Mesenteric fat pad (tissue), 1 donor: ENCODE results near the gene MYBPC2. TPM values are rescaled to one million over a fixed set of nuclear protein-coding genes. Genes with fewer than 3 reads are reported as not detected.

Source experiments
- DNase-seq: peaks from one replicate; pipeline ENCODE4 v3.0.0-alpha.2; 2020; ENCODE audit warnings: low spot score
- total RNA-seq: library from RNA; stranded (reverse); fragmentation: NEBNext Ultra II Directional; extraction: Animal tissue kit (Norgen Biotek cat#: 25700); gene quantifications from one replicate; pipeline ENCODE4 v1.2.1, GENCODE V29; 2021
- donor health status: DM: yes; HTN: yes; CAD: no.

Gene MYBPC2
- total RNA-seq, 1 donor from 2014 or later, result not detected

DNA sequence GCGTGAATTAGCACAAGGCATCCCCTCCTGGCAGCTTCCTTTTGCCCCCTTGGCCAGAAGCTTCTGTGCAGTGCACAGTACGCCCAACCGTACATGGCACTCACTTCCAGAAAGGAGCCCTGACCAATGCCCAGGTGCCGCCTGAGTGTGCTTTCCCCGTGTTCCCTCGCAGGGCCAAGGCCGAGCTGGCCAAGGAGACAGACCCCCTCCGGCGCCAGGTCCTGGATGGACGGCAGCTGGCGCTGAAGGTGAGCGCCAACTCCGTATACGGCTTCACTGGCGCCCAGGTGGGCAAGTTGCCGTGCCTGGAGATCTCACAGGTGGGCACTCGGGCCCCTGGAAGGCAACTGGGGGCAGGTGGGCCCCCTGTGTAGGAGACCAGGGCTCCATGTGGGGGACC is 23.3 kb upstream of the MYBPC2 start:
- no peak for DNase-seq

DNA sequence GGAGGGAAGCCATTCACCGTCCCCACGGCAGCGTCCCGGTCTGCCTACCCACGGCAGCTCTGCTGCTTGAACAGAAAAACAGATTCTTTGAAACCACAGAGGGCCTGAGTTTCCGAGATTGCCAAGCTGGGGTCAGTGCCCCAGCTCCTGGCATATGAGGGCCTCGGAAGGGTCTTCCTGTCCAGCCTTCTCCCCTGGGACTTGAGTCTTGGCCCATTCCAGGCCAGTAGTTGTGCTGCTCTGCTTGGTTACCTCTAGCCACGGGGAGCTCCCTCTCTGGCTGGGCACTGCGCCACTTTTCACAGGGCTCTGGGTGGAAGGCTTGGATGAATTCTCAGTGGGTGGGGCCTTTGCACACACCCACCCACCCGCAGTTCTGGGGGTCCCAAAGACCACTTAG is 22.6 kb upstream of the MYBPC2 start:
- DNase-seq, result no peak

DNA sequence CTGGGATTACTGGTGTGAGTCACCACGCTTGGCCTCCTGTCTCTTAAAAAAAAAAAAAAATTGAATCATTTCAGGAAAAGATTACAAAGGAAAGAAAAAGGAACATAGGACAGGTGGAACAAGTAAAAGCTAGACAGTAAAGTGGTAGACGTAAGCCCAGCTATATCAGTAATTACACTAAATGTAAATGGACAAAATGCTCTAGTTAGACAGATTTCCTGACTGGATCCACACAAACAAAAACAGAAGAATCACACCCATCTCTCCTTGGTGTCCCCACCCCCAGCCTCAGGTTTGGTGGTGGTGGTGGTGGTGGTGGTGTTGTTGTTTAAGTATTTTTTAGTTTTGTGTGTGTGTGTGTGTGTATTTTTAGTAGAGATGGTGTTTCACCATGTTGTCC is 20.3 kb upstream of the MYBPC2 start:
- DNase-seq, result no peak

DNA sequence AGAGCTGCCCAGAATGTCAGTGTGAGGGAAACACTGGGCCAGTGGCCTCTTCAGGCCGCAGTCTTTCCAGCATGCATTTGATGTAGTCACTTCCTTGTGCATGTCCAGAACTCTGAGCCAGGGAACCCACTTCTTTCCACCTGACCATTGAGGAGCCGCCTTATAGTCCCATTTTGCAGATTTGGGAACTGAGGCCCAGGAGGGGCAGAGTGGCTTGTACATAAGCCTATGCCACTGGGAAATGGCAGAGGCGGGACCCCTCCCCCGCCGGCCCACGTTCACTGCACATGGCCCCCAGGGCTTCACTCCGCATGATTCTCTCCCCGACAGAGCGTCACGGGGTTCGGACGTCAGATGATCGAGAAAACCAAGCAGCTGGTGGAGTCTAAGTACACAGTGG is 19.6 kb upstream of the MYBPC2 start:
- no peak for DNase-seq

DNA sequence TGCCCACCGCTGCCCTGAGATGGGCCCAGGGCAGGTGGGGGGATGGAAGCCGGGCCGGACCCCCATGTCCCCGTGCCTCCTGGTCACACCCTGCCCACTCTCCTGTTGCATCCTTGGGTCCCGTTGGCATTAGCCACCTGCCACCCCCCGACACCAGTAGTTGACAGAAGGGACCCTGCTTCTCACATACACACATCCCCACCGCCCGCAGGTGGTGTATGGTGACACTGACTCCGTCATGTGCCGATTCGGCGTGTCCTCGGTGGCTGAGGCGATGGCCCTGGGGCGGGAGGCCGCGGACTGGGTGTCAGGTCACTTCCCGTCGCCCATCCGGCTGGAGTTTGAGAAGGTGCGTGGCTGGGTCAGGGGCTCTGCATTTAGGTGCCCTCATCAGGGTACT is 19.2 kb upstream of the MYBPC2 start:
- no peak for DNase-seq

DNA sequence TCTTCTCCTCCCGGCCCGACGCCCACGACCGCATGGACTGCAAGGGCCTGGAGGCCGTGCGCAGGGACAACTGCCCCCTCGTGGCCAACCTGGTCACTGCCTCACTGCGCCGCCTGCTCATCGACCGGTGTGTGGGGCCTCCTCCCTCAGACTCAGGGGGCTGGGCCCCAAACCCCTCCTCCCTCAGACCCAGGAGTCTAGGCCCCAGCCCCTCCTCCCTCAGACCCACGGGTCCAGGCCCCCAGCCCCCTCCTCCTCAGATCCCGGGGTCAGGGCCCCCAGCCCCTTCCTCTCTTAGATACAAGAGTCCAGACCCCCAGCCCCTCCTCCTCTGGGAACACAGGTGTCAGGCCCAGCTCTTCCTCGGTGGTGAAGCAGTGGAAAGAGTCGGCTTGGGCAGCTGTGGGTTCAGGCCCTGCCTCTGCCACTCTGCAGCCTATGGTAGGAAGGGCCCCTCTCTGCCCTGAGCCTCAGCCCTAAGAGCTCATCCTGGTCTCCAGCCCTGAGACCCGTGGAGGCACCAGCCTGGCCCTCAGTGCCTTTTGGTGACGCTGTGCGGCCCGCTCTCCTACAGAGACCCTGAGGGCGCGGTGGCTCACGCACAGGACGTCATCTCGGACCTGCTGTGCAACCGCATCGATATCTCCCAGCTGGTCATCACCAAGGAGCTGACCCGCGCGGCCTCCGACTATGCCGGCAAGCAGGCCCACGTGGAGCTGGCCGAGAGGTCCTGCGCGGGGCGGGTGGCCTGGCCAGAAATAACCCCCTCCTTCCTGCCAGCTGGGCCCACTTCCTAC is 17.6 kb upstream of the MYBPC2 start:
- DNase-seq, result no peak

DNA sequence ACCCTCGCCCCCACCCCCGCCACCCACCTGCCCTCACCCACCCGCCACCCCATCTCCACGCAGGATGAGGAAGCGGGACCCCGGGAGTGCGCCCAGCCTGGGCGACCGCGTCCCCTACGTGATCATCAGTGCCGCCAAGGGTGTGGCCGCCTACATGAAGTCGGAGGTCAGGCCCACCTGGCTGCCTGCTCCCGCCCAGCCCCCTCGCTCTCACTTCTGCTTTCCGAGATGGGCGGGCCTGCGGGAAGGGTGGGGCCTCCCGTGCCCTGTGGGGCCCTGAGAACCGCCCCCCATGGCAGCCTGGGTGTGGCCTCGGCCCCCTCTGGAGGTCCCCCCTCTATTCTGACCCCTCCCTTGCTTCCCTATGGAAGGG is 17.0 kb upstream of the MYBPC2 start:
- no peak for DNase-seq

DNA sequence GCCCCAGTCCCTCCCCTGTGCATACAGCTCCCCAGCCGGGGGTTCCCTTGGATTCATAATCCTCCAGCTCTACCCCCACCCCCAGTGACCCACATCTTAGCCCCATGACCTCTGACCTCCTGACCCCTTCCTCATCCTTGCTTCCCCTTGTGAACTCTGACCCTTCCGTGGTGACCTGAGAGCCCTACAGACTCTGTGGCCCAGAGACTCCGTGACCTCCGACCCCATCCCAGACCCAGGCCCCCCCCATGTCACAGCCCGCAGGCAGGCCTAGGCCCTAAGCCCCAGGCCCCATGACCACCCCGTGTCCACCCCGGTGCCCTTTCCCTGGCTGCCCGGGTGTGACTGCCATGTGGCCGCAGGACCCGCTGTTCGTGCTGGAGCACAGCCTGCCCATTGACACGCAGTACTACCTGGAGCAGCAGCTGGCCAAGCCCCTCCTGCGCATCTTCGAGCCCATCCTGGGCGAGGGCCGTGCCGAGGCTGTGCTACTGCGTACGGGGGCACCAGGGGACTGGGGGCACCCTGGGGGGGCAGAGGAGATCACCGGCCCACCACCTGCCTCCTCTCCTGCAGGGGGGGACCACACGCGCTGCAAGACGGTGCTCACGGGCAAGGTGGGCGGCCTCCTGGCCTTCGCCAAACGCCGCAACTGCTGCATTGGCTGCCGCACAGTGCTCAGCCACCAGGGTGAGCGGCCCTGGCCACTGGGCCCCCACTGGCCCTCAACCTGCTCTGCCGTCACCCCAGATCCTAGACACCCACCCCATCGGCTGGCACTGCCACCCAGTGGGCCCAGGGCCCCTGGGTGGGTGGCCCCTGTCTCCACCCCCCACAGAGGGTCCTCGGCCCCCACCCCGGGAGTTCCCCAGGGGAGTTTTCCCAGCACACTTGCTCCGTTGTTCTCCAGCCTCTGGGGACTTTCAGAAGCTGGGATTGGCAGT is 16.4 kb upstream of the MYBPC2 start:
- DNase-seq, result no peak

DNA sequence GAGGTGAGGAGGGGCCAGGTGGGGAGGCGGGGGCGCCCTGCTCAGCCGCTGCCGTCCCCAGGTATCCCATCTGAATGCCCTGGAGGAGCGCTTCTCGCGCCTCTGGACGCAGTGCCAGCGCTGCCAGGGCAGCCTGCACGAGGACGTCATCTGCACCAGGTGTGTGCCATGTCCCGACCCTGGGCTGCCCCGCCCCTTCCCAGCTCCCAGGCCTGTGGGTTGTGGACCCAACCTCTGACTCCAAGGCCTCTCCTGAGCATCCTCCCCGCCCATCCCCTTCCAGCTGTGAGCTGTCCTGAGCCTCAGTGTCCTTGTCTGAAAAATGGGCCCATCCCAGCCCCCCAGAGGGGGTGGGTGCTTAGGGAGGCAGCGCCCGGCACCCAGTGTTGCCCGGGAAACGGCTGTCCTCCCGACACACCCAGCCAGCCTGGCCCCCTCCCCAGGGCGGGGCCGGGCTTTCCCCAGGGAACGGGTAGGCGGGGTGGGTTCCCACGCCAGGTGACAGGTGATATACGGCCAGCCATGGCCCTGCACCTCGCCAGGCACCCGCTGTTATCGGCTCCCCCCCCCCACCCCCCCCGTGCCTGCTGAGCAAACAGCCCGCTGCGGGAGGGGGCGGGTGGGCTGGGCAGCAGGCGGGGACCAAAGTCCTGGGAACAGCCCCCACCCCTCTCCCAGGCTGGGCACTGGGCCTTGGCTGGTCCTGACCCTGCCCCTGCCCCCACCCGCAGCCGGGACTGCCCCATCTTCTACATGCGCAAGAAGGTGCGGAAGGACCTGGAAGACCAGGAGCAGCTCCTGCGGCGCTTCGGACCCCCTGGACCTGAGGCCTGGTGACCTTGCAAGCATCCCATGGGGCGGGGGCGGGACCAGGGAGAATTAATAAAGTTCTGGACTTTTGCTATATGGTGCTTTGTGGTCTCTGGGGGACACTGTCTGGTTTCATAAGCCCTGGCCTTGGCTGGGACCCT is 15.3 kb upstream of the MYBPC2 start:
- no peak for DNase-seq

DNA sequence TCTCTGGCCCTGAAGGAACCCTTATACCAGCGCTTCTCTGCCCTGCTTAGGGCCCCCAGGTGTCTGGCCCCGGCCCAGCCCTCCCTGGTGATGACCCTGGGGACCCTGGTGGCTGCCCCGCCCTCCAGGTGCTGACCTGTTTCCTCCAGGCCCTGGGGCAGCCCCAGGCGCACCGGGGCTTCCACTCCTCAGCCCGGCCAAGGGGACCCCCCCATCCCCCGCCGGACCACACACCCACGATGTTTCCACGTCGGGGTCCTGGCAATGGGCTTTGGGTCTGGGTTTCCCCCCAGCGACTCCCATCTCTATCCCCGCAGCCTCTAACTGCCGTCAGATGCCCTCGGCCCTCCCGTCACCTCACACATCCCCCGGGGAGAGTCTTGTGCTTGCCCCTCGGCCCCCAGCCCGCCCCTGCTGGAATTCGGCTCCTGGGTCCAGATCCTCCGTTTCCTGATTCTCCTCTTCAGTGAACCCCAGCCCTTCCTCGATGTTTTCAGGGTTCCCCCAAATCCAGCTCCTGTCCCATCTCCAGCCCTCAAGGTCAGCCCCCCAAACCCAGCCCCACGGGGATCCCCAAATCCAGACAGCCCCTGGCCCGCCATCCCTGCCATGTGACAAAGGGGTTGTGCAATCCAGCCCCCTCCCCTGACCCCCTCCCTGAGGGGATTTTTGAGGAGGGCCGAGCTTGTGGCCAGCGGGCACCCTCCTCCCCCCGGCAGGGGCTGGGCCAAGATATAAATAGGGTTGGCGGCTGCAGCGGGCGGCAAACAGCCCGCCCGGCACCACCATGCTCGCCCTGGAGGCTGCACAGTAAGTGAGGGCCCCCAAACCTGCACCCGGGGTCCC is 14.3 kb upstream of the MYBPC2 start, which contains the start of gene SPIB:
SPIB (plus strand) TSS at position 763 of the 846 bp plus-strand sequence; CDS start at position 788, 25 bp downstream.
- no peak for DNase-seq

DNA sequence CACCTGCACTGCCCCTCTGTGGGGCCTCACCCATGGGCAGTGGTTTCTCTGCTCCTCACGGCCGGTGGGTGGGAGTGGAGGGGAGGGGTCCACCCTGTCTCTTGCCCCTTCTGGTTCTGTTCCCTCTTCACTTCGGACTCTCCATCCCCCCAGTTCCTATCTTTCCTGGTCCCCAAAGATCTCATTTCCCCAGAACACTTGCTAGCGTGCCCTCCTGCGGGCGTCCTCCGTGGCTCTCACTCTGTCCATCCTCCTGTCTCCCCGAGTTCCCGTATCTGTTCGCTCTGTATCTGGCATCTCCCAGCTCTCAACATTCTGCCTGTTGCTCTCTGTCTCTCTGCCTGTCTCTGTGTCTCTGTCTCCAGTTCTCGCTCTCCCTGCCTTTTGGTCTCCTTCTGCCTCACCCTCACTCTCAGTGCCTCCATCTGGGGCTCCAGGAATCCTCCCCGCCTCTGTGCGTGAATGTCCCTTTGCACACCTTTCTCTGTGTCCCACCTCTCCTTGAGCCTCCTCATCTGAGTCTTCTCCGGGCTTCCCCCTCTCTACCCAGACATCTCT is 13.6 kb upstream of the MYBPC2 start:
- DNase-seq, result no peak

DNA sequence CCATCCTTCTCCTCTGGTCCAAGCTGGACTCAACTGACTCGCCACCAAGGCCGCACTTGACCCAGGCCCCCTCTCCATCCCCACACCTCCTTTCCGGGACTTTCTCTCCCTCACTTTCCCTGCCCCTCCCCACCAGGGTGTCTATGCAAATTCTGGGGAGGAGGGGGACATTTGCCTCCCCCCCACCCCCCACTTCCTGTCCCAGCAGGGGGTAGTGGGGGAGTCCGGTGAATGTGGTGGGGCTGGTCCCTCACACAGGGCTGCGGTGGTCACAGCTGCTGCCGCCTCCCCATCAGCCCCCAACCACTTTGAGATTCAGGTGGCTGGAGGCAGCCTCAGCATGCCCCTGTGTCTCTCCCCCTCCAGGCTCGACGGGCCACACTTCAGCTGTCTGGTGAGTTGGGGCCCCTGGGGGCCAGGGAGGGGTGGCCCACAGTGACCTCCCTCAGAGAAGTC is 13.1 kb upstream of the MYBPC2 start:
- no peak for DNase-seq

DNA sequence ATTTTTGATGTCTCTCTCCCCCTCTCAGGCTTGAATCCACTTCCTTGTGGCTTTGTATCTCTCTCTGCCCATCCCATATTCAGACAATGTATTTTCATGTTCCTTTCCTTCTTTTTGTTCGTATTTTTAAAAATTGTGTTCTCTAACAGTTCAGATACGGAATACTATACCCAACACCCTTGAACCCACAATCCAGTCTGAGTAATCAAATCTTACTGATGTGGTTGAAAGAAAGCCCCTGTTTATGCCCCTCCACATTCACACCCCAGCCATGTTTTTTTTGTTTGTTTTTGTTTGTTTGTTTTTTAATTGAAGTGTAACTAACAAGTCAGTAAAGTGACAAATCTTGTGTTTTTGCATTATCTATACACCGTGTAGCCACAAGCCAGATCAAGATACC is 12.6 kb upstream of the MYBPC2 start:
- no peak for DNase-seq

DNA sequence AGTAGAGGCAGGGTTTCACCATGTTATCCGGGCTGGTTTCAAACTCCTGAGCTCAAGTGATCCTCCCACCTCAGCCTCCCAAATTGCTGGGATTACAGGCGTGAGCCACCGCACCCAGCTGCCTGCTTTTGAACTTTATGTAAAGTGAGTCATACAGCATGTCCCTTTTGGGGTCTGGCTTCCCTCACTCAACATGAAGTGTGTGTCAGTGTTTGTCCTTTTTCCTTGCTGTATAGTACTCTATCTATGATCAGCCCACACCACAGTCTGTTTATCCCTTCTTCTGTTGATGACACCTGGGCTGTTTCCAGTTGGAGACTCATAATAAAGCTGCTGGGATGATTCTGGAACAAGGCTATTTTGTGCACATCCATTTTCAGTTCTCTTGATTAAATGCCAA is 11.9 kb upstream of the MYBPC2 start:
- no peak for DNase-seq

DNA sequence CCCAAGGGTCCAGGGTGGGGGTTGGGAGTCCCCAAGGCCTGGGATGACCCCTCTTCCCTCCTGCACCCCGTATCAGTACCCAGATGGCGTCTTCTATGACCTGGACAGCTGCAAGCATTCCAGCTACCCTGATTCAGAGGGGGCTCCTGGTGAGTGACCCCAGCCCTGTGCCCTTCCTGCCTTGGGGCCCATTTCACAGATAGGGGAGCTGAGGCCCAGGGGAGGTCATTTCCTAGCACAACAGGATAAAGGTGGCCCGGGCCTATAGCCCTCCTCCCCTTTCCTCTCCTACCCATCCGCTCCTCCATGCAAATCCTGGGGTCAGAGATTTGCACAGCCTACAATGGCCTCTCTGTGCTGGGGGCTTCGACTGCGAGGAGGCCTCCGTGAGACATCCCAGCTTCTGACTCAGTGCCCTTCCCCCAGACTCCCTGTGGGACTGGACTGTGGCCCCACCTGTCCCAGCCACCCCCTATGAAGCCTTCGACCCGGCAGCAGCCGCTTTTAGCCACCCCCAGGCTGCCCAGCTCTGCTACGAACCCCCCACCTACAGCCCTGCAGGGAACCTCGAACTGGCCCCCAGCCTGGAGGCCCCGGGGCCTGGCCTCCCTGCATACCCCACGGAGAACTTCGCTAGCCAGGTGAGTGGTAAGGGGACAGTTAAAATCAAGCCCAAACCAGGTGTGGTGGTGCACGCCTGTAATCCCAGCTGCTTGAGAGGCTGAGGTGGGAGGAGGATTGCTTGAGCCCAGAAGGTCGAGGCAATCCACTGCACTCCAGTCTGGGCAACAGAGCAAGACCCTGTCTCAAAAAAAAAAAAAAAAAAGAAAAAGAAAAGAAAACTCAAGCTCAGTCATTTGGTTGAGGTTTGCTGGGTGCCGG is 10.1 kb upstream of the MYBPC2 start:
- no peak for DNase-seq

DNA sequence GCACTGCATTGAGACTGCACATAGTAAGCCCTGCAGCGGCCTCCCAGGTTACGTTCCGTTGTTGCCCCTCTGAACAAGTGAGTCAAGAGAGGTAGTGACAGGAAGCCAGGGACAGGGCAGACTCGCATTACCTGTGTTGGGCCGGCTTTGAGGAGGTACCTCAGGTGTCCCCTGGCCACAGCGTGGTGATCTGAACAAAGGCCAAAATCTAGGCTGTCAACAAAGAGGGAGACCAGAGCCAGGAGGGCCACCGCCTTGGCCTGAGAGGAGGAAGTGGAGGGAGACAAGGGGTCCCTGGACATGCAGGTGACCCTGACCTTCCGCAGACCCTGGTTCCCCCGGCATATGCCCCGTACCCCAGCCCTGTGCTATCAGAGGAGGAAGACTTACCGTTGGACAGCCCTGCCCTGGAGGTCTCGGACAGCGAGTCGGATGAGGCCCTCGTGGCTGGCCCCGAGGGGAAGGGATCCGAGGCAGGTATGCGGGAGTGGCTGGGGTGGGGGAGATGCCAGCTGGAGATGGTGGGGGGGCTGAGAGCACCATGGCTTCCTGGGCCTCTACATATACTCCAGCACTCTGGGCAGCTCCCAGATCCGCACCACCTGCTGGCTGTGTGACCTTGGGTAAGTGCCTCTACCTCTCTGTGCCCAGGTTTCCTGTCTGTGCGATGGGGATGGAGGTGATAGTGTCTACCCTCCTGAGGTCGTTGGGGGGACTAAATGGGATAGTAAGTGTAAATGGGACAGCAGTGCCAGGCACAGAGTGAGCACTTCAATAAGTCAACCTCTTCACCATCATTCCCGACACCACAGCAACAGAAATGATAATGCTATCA is 9.2 kb upstream of the MYBPC2 start:
- no peak for DNase-seq

DNA sequence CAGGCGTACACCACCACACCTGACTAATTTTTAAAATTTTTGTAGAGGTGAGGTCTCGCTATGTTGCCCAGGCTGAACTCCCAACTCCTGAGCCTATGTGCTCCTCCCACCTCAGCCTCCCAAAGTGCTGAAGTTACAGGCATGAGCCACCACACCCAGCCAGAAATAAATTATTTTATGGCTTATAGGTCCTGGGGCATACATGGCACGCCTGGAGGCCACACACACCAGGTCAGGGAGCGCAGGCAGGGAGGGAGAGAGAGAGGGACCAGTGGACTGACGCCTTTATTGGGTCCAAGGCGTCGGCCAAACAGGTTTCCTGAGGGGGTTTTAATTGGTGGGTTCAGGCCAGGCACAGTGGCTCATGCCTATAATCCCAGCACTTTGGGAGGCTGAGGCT is 7.1 kb upstream of the MYBPC2 start:
- no peak for DNase-seq
